Keratinocyte (primary cell): ENCODE measurements around the gene PSMD14. TPM values are rescaled to one million over a fixed set of nuclear protein-coding genes. Genes with fewer than 3 reads are reported as not detected.

Experiments used
- DNase-seq: peaks from one replicate; pipeline ENCODE4 v3.0.0-alpha.2; 2011; ENCODE audit warnings: low read depth, missing footprints, low spot score
- FAIRE-seq: peaks from 2 replicates; lab custom pipeline; 2011; peaks lifted over from hg19 to GRCh38; lab: Jason Lieb, UNC
- H2AFZ ChIP-seq: 2 replicates; pipeline ENCODE4 v1.6.0; 2012; ENCODE audit warnings: low read length, control low read depth, inconsistent platforms; ENCODE audit not compliant: control insufficient read depth
- H3K27ac ChIP-seq: 2 replicates; pipeline ENCODE4 v1.5.1; 2011; ENCODE audit warnings: low read length; ENCODE audit not compliant: control insufficient read depth, insufficient read depth
- H3K27me3 ChIP-seq: 3 replicates; pipeline ENCODE4 v1.6.0; 2011; ENCODE audit warnings: low read length; ENCODE audit not compliant: control insufficient read depth, insufficient read depth; ENCODE audit errors: extremely low read depth
- H3K36me3 ChIP-seq, 2 experiments: 2 replicates in 1 of 2; 3 replicates in 1 of 2; pipeline ENCODE4 v1.5.1; 2011; ENCODE audit warnings: low read length in 2 of 2, mild to moderate bottlenecking in 1 of 2; ENCODE audit not compliant: control insufficient read depth in 2 of 2, insufficient read depth in 2 of 2; ENCODE audit errors: extremely low read depth in 1 of 2
- H3K4me1 ChIP-seq: 3 replicates; pipeline ENCODE4 v1.5.1; 2011; ENCODE audit warnings: low read length; ENCODE audit not compliant: control insufficient read depth, insufficient read depth; ENCODE audit errors: extremely low read depth
- H3K4me2 ChIP-seq: 3 replicates; pipeline ENCODE4 v1.6.0; 2011; ENCODE audit warnings: low read depth, low read length; ENCODE audit not compliant: control insufficient read depth, insufficient read depth; ENCODE audit errors: extremely low read depth
- H3K4me3 ChIP-seq, 3 experiments: fragments of 200-600 bp in 1 of 3; sonication (generic) in 1 of 3; 2 replicates in 2 of 3; 3 replicates in 1 of 3; pipeline ENCODE4 v1.5.1; 2011 to 2016; ENCODE audit warnings: low read length in 3 of 3, mild to moderate bottlenecking in 3 of 3, control low read depth in 2 of 3, inconsistent platforms in 1 of 3, low read depth in 1 of 3, mixed read lengths in 1 of 3, mixed run types in 1 of 3, moderate library complexity in 1 of 3; ENCODE audit not compliant: control insufficient read depth in 2 of 3, insufficient read depth in 2 of 3; ENCODE audit errors: extremely low read depth in 1 of 3
- H3K79me2 ChIP-seq: 2 replicates; pipeline ENCODE4 v1.6.0; 2012; ENCODE audit warnings: low read length; ENCODE audit not compliant: control insufficient read depth, insufficient read depth
- H3K9ac ChIP-seq: 3 replicates; pipeline ENCODE4 v1.6.0; 2011; ENCODE audit warnings: low read length; ENCODE audit not compliant: control insufficient read depth, insufficient read depth; ENCODE audit errors: extremely low read depth
- H3K9me1 ChIP-seq: 3 replicates; pipeline ENCODE4 v1.6.0; 2011; ENCODE audit warnings: low read length; ENCODE audit not compliant: control insufficient read depth, insufficient read depth; ENCODE audit errors: extremely low read depth
- H3K9me3 ChIP-seq: 2 replicates; pipeline ENCODE4 v1.5.1; 2012; ENCODE audit warnings: low read depth, low read length; ENCODE audit not compliant: control insufficient read depth
- H4K20me1 ChIP-seq: 3 replicates; pipeline ENCODE4 v1.6.0; 2011; ENCODE audit warnings: low read length; ENCODE audit not compliant: control insufficient read depth, insufficient read depth; ENCODE audit errors: extremely low read depth
- CTCF ChIP-seq, 3 experiments: IDR thresholded peaks in 1 of 3; conservative IDR thresholded peaks in 1 of 3; optimal IDR thresholded peaks in 1 of 3; 2 replicates in 2 of 3; 3 replicates in 1 of 3; pipeline versions ENCODE3 to v1.5.1; 2011; ENCODE audit warnings: low read length in 3 of 3, mild to moderate bottlenecking in 3 of 3, moderate library complexity in 2 of 3, control low read depth in 1 of 3, inconsistent platforms in 1 of 3; ENCODE audit not compliant: insufficient read depth in 2 of 3; ENCODE audit errors: extremely low read depth in 1 of 3
- EZH2 ChIP-seq: IDR thresholded peaks from one replicate; pipeline ENCODE4 v1.6.1; 2012; ENCODE audit warnings: inconsistent platforms, mild to moderate bottlenecking, low read length, moderate library complexity
- dilution Hi-C: fragments of 300-500 bp; cut with MboI; formaldehyde crosslinking; loops from one replicate; pipeline ENCODE4 v1.7.0; 2020; ENCODE audit warnings: low sequenced_read_pairs; ENCODE audit not compliant: extremely low pct_ligation_motif_present
- polyA plus RNA-seq, 5 experiments: library from polyadenylated mRNA; depleted of rRNA in 3 of 5; stranded (reverse) in 3 of 5; stranded (forward) in 1 of 5; unstranded in 1 of 5; fragments of >200 nt; gene quantifications; 1 replicate in 1 of 5; 2 replicates in 3 of 5; 3 replicates in 1 of 5; pipeline versions ENCODE4 v1.2.1 to v1.2.3, GENCODE V29; 2011 to 2012; ENCODE audit warnings: missing spikeins in 2 of 5, low read depth in 1 of 5, low replicate concordance in 1 of 5

PSMD14 gene
- polyA plus RNA-seq, 1 donor (not counting 4 experiments of a cell fraction or from before 2014, with no cell fraction given), result 136 TPM

- H3K36me3 ChIP-seq, result peaks cover 0 to 2% of the 10 kb centered on the region in 2 experiments
- TF ChIP-seq EZH2, result no peak
- no peak for TF ChIP-seq CTCF (optimal IDR thresholded peaks at IDR 0.05 in 1 of 3, IDR thresholded peaks at IDR 0.05 in 1 of 3, conservative IDR thresholded peaks at IDR 0.05 in 1 of 3; ENCODE audit: extremely low read depth in 1 of 3, insufficient read depth in 2 of 3, low read length in 3 of 3)
- no peak overlapping the region for H3K27ac ChIP-seq
- no peaks in the 10 kb centered on the region for H3K9me1 ChIP-seq
- H3K4me1 ChIP-seq, result no peaks in the 10 kb centered on the region
- no peak overlapping the region for H3K4me2 ChIP-seq
- H3K79me2 ChIP-seq, result peaks cover 76% of the 10 kb centered on the region
- no peaks in the 10 kb centered on the region for H4K20me1 ChIP-seq
- no peaks in the 10 kb centered on the region for H3K9me3 ChIP-seq
- FAIRE-seq (no peak), DNase-seq (no peak)
- H3K4me3 ChIP-seq, result no peak overlapping the region
- H3K27me3 ChIP-seq, result no peaks in the 10 kb centered on the region
- H2AFZ ChIP-seq, result no peak overlapping the region
- no peak overlapping the region for H3K9ac ChIP-seq
- dilution Hi-C loops, result no loop called here
Measured at GRCh38 chr2:161355106-161355505, 46.9 kb downstream of the PSMD14 start.

- Histone ChIP-seq H3K9me3 (no peaks in the 10 kb centered on the region), H3K27me3 (no peaks in the 10 kb centered on the region), H3K27ac (no peak overlapping the region), H2AFZ (no peak overlapping the region), H3K79me2 (peaks cover 70% of the 10 kb centered on the region), H4K20me1 (no peaks in the 10 kb centered on the region), H3K4me2 (no peak overlapping the region), H3K9ac (no peak overlapping the region), H3K36me3 (peaks cover 0 to 2% of the 10 kb centered on the region in 2 experiments), H3K9me1 (no peaks in the 10 kb centered on the region), H3K4me3 (no peak overlapping the region), H3K4me1 (no peaks in the 10 kb centered on the region)
- dilution Hi-C loops, result no loop called here
- no peak for TF ChIP-seq CTCF (optimal IDR thresholded peaks at IDR 0.05 in 1 of 3, IDR thresholded peaks at IDR 0.05 in 1 of 3, conservative IDR thresholded peaks at IDR 0.05 in 1 of 3; ENCODE audit: extremely low read depth in 1 of 3, insufficient read depth in 2 of 3, low read length in 3 of 3)
- no peak for TF ChIP-seq EZH2
- DNase-seq (no peak), FAIRE-seq (no peak)
Measured at GRCh38 chr2:161355983-161356382, 47.8 kb downstream of the PSMD14 start.
